ENCODE results near the gene CUL1. TPM values are rescaled to one million over a fixed set of nuclear protein-coding genes. Genes with fewer than 3 reads are reported as not detected.

Gene CUL1
- total and polyA plus RNA-seq, 2 experiments from 2014 or later, result 35.6 to 71.3 TPM

GRCh38 chr7:148670374-148670773 lies 28.3 kb upstream of the CUL1 start:
- TF ChIP-seq NANOG (IDR thresholded peaks at IDR 0.05; ENCODE audit: borderline replicate concordance), result no peak
- no peak for TF ChIP-seq ZNF114 (CRISPR knock-in tag; IDR thresholded peaks at IDR 0.05)
- ATAC-seq, result no peak

GRCh38 chr7:148670807-148671206 lies 27.9 kb upstream of the CUL1 start:
- H3K4me3 ChIP-seq, result no peak overlapping the region
- H4K20me1 ChIP-seq (replicated peaks; ENCODE audit: insufficient read depth), result no peaks in the 10 kb centered on the region
- H3K4me2 ChIP-seq, result no peak overlapping the region
- peaks cover 6% of the 10 kb centered on the region; the same call in 2 of the 3 replicates for H3K36me3 Mint-ChIP-seq (ENCODE audit: low read depth)
- no peak for ATAC-seq
- H3K27me3 Mint-ChIP-seq (ENCODE audit: insufficient read depth, low read depth, poor library complexity), result peaks cover 1% of the 10 kb centered on the region
- H3K27ac ChIP-seq (ENCODE audit: low read depth), result no peak overlapping the region
- H3K4me1 Mint-ChIP-seq, result peaks cover 5% of the 10 kb centered on the region; the same call in 2 of the 3 replicates
- H3K79me2 ChIP-seq (replicated peaks; ENCODE audit: insufficient read depth), result no peaks in the 10 kb centered on the region
- no peak for DNase-seq (ENCODE audit: low spot score)
- no peak overlapping the region for H3K27ac Mint-ChIP-seq
- H3K4me1 ChIP-seq (ENCODE audit: insufficient read depth), result no peaks in the 10 kb centered on the region
- H3K9me3 Mint-ChIP-seq, result peaks cover 13% of the 10 kb centered on the region
- no peaks in the 10 kb centered on the region for H3F3A ChIP-seq (replicated peaks; ENCODE audit: low read depth)
- no peaks in the 10 kb centered on the region for H3K36me3 ChIP-seq (ENCODE audit: insufficient read depth)
- H3K9me2 ChIP-seq (ENCODE audit: insufficient read depth), result peaks cover 7% of the 10 kb centered on the region; the same call in 1 of the 2 replicates
- H2AFZ ChIP-seq, result peak overlapping the region; percentile 28; the same call in 1 of the 2 replicates
- H3K27me3 ChIP-seq (ENCODE audit: insufficient read depth), result no peaks in the 10 kb centered on the region
- no peak overlapping the region for H3K4me3 Mint-ChIP-seq
- TF ChIP-seq POLR2AphosphoS5 (IDR thresholded peaks at IDR 0.05; ENCODE audit: low read depth) (no peak), EZH2 (IDR thresholded peaks at IDR 0.05; ENCODE audit: low read depth, unreplicated experiment) (no peak), ZNF462 (CRISPR knock-in tag; IDR thresholded peaks at IDR 0.05) (no peak), EZH2phosphoT487 (IDR thresholded peaks at IDR 0.05; ENCODE audit: unreplicated experiment) (no peak), ZNF331 (CRISPR knock-in tag; IDR thresholded peaks at IDR 0.05; ENCODE audit: low read depth) (no peak), ZNF114 (CRISPR knock-in tag; IDR thresholded peaks at IDR 0.05) (no peak), CTCF (conservative IDR thresholded peaks at IDR 0.05; ENCODE audit: low read depth in 2 of 2) (no peak), CREB1 (CRISPR knock-in tag; IDR thresholded peaks at IDR 0.05; ENCODE audit: low read depth) (no peak), REST (IDR thresholded peaks at IDR 0.05; ENCODE audit: unreplicated experiment) (no peak)

More at GRCh38 chr7:148670374-148670773, 28.3 kb upstream of the CUL1 start:
- DNase-seq (ENCODE audit: low spot score), result no peak
- Histone ChIP-seq H2AFZ (no peak overlapping the region), H3K9me2 (ENCODE audit: insufficient read depth) (peaks cover 7% of the 10 kb centered on the region; the same call in 1 of the 2 replicates), H3K4me1 (ENCODE audit: insufficient read depth) (no peaks in the 10 kb centered on the region), H3F3A (replicated peaks; ENCODE audit: low read depth) (no peaks in the 10 kb centered on the region), H4K20me1 (replicated peaks; ENCODE audit: insufficient read depth) (no peaks in the 10 kb centered on the region), H3K27me3 (ENCODE audit: insufficient read depth) (no peaks in the 10 kb centered on the region), H3K79me2 (replicated peaks; ENCODE audit: insufficient read depth) (no peaks in the 10 kb centered on the region), H3K4me3 (no peak overlapping the region), H3K27ac (ENCODE audit: low read depth) (no peak overlapping the region), H3K4me2 (no peak overlapping the region), H3K36me3 (ENCODE audit: insufficient read depth) (no peaks in the 10 kb centered on the region)
- Mint-ChIP-seq H3K4me3 (no peak overlapping the region), H3K36me3 (ENCODE audit: low read depth) (peaks cover 6% of the 10 kb centered on the region; the same call in 2 of the 3 replicates), H3K27me3 (ENCODE audit: insufficient read depth, low read depth, poor library complexity) (peaks cover 1% of the 10 kb centered on the region), H3K4me1 (peaks cover 5% of the 10 kb centered on the region; the same call in 2 of the 3 replicates), H3K27ac (no peak overlapping the region), H3K9me3 (peaks cover 13% of the 10 kb centered on the region)
